Activated B cell treated with CpG ODN at 0.5 μM for 24 hours (primary cell): Measurements from ENCODE around the gene ADARB2. TPM values are rescaled to one million over a fixed set of nuclear protein-coding genes. Genes with fewer than 3 reads are reported as not detected.

Experiments
- ATAC-seq: fragments of 200-7000 bp; cut with Tn5 transposase; one replicate; pipeline ENCODE4 v1.10.0; 2021; ENCODE audit warnings: low read depth, mild to moderate bottlenecking, moderate library complexity
- CTCF ChIA-PET: fragments of 350-600 bp; sonication (Branson Sonifier 250); formaldehyde crosslinking; loops from one replicate; lab custom pipeline; 2021; ENCODE audit warnings: antibody characterized with exemption; lab: Charles Lee
- POLR2A ChIA-PET: fragments of 350-600 bp; sonication (Branson Sonifier 250); formaldehyde crosslinking; loops from one replicate; lab custom pipeline; 2021; ENCODE audit warnings: antibody characterized with exemption; lab: Charles Lee
- DNase-seq: peaks from one replicate; pipeline ENCODE4 v3.0.0; 2022
- H3K27ac Mint-ChIP-seq: one replicate; pipeline ENCODE4 v1.8.0; 2020; ENCODE audit warnings: mixed read lengths
- H3K27me3 Mint-ChIP-seq: one replicate; pipeline ENCODE4 v1.8.0; 2021; ENCODE audit warnings: mixed read lengths
- H3K36me3 Mint-ChIP-seq: one replicate; pipeline ENCODE4 v1.8.0; 2021; ENCODE audit warnings: low read depth, mixed read lengths
- H3K4me1 Mint-ChIP-seq: one replicate; pipeline ENCODE4 v1.8.0; 2021; ENCODE audit warnings: mixed read lengths
- H3K4me3 Mint-ChIP-seq: one replicate; pipeline ENCODE4 v1.8.0; 2020; ENCODE audit warnings: mild to moderate bottlenecking, mixed read lengths
- H3K9me3 Mint-ChIP-seq: one replicate; pipeline ENCODE4 v1.8.0; 2020; ENCODE audit warnings: mixed read lengths
- intact Hi-C: fragments of 100-400 bp; cut with micrococcal nuclease; formaldehyde crosslinking; loops from one replicate; pipeline ENCODE4 v1.15.1; 2024
- total RNA-seq: library from RNA; stranded (reverse); gene quantifications from 2 replicates; pipeline ENCODE4 v1.2.3, GENCODE V29; 2022
- TF ChIP-seq, protein P1 (sequence below): fragments of 200-600 bp; IDR thresholded peaks from one replicate; pipeline ENCODE4 v1.8.0; 2022; ENCODE audit warnings: antibody characterized with exemption, mild to moderate bottlenecking

Gene ADARB2
- total RNA-seq, 1 donor from 2014 or later, result 0.11 TPM

- TF ChIP-seq, protein P1, sequence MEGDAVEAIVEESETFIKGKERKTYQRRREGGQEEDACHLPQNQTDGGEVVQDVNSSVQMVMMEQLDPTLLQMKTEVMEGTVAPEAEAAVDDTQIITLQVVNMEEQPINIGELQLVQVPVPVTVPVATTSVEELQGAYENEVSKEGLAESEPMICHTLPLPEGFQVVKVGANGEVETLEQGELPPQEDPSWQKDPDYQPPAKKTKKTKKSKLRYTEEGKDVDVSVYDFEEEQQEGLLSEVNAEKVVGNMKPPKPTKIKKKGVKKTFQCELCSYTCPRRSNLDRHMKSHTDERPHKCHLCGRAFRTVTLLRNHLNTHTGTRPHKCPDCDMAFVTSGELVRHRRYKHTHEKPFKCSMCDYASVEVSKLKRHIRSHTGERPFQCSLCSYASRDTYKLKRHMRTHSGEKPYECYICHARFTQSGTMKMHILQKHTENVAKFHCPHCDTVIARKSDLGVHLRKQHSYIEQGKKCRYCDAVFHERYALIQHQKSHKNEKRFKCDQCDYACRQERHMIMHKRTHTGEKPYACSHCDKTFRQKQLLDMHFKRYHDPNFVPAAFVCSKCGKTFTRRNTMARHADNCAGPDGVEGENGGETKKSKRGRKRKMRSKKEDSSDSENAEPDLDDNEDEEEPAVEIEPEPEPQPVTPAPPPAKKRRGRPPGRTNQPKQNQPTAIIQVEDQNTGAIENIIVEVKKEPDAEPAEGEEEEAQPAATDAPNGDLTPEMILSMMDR, result no peak
- H3K27me3 Mint-ChIP-seq, result peaks cover 15% of the 10 kb centered on the region
- ChIA-PET POLR2A (no interaction called here), CTCF (no interaction called here)
- intact Hi-C loops, result no loop called here
- peaks cover 20% of the 10 kb centered on the region for H3K4me1 Mint-ChIP-seq
- DNase-seq (no peak), ATAC-seq (peak; percentile 52)
- no peaks in the 10 kb centered on the region for H3K36me3 Mint-ChIP-seq
- no peak overlapping the region for H3K4me3 Mint-ChIP-seq
- H3K27ac Mint-ChIP-seq, result no peak overlapping the region
- H3K9me3 Mint-ChIP-seq, result no peaks in the 10 kb centered on the region
Observed at GRCh38 chr10:1677307-1677939, 59.9 kb downstream of the ADARB2 start.

GRCh38 chr10:1674501-1674900, 62.8 kb downstream of the ADARB2 start:
- Mint-ChIP-seq H3K9me3 (no peaks in the 10 kb centered on the region), H3K27me3 (peaks cover 11% of the 10 kb centered on the region), H3K4me3 (peak overlapping the region; percentile 9), H3K36me3 (no peaks in the 10 kb centered on the region), H3K4me1 (peaks cover 20% of the 10 kb centered on the region), H3K27ac (peak overlapping the region; percentile 67)
- no peak for DNase-seq
- intact Hi-C loops, result loop anchor here (1.0 kb wide), 1 partner anchor 12 kb away; no protein-coding TSS in a partner anchor
- TF ChIP-seq, protein P1, result no peak
- peak; percentile 73 for ATAC-seq
- CTCF ChIA-PET, result no interaction called here
- POLR2A ChIA-PET, result no interaction called here

GRCh38 chr10:1673568-1674345, 63.6 kb downstream of the ADARB2 start:
- ATAC-seq (no peak), DNase-seq (no peak)
- POLR2A ChIA-PET, result no interaction called here
- TF ChIP-seq, protein P1, result no peak
- Mint-ChIP-seq H3K27me3 (peaks cover 11% of the 10 kb centered on the region), H3K4me1 (peaks cover 20% of the 10 kb centered on the region), H3K36me3 (no peaks in the 10 kb centered on the region), H3K9me3 (no peaks in the 10 kb centered on the region), H3K27ac (no peak overlapping the region), H3K4me3 (no peak overlapping the region)
- intact Hi-C loops, result loop anchor here (1.0 kb wide), 1 partner anchor 11 kb away; no protein-coding TSS in a partner anchor
- CTCF ChIA-PET, result no interaction called here

- no peak overlapping the region for H3K4me3 Mint-ChIP-seq
- intact Hi-C loops, result no loop called here
Observed at GRCh38 chr10:1672001-1672781, 65.1 kb downstream of the ADARB2 start.

More at GRCh38 chr10:1672001-1672781, 65.1 kb downstream of the ADARB2 start:
- no peaks in the 10 kb centered on the region for H3K36me3 Mint-ChIP-seq
- POLR2A ChIA-PET, result no interaction called here
- DNase-seq (no peak), ATAC-seq (no peak)
- H3K4me1 Mint-ChIP-seq, result peaks cover 15% of the 10 kb centered on the region
- no peak overlapping the region for H3K27ac Mint-ChIP-seq
- peaks cover 5% of the 10 kb centered on the region for H3K27me3 Mint-ChIP-seq
- H3K9me3 Mint-ChIP-seq, result no peaks in the 10 kb centered on the region
- CTCF ChIA-PET, result no interaction called here
- TF ChIP-seq, protein P1, result no peak
